HepG2 (cell line): Measurements from ENCODE around the gene PDE6C. TPM values are rescaled to one million over a fixed set of nuclear protein-coding genes. Genes with fewer than 3 reads are reported as not detected.

Source experiments
- CEBPB ChIP-seq: IDR thresholded peaks from 2 replicates; pipeline ENCODE4 v1.6.1; 2011; ENCODE audit warnings: low read depth, low read length, improper control_type of control experiment, borderline replicate concordance
- MAZ ChIP-seq, 2 experiments: sonication (generic) in 1 of 2; formaldehyde crosslinking in 1 of 2; IDR thresholded peaks; 2 replicates each; pipeline versions ENCODE4 v1.5.0 to v1.6.1; 2012 to 2020; ENCODE audit warnings: low read depth in 2 of 2, mild to moderate bottlenecking in 2 of 2, borderline replicate concordance in 1 of 2, improper control_type of control experiment in 1 of 2, low read length in 1 of 2, missing genetic modification reagents in 1 of 2, moderate library complexity in 1 of 2
- MYNN ChIP-seq: sonication (generic); formaldehyde crosslinking; IDR thresholded peaks from 2 replicates; pipeline ENCODE4 v1.4.0; 2020; ENCODE audit warnings: mild to moderate bottlenecking, low read depth, missing genetic modification reagents
- MZF1 ChIP-seq: sonication (generic); formaldehyde crosslinking; IDR thresholded peaks from 2 replicates; pipeline ENCODE4 v1.8.1; 2023; ENCODE audit warnings: mild to moderate bottlenecking, missing genetic modification reagents, borderline replicate concordance
- PCBP2 ChIP-seq: fragments of 200-400 bp; formaldehyde crosslinking; optimal IDR thresholded peaks from 2 replicates; pipeline ENCODE3; 2018; ENCODE audit warnings: low read length, low read depth; ENCODE audit not compliant: poor library complexity, severe bottlenecking
- PTBP1 ChIP-seq: fragments of 200-400 bp; formaldehyde crosslinking; IDR thresholded peaks from 2 replicates; pipeline ENCODE4 v1.6.1; 2018; ENCODE audit warnings: low read length, low read depth; ENCODE audit not compliant: poor library complexity, severe bottlenecking
- RBAK ChIP-seq: sonication (generic); formaldehyde crosslinking; IDR thresholded peaks from 2 replicates; pipeline ENCODE4 v1.5.1; 2020; ENCODE audit warnings: mild to moderate bottlenecking, missing genetic modification reagents
- RFX1 ChIP-seq: fragments of 450-650 bp; IDR thresholded peaks from 2 replicates; pipeline ENCODE4 v1.6.1; 2017
- RFXAP ChIP-seq: sonication (generic); formaldehyde crosslinking; IDR thresholded peaks from 2 replicates; pipeline ENCODE4 v1.4.0; 2020; ENCODE audit warnings: missing genetic modification reagents, borderline replicate concordance
- SETDB1 ChIP-seq: sonication (generic); formaldehyde crosslinking; IDR thresholded peaks from 2 replicates; pipeline ENCODE4 v1.5.1; 2020; ENCODE audit warnings: missing genetic modification reagents, mild to moderate bottlenecking, borderline replicate concordance
- SP140L ChIP-seq: sonication (generic); formaldehyde crosslinking; IDR thresholded peaks from 2 replicates; pipeline ENCODE4 v1.4.0; 2020; ENCODE audit warnings: missing genetic modification reagents, borderline replicate concordance
- WIZ ChIP-seq: sonication (generic); formaldehyde crosslinking; IDR thresholded peaks from 2 replicates; pipeline ENCODE4 v1.5.1; 2020; ENCODE audit warnings: mild to moderate bottlenecking, missing genetic modification reagents
- ZBTB1 ChIP-seq: sonication (generic); formaldehyde crosslinking; IDR thresholded peaks from 2 replicates; pipeline ENCODE4 v1.4.0; 2020; ENCODE audit warnings: missing genetic modification reagents, borderline replicate concordance
- ZBTB42 ChIP-seq: sonication (generic); formaldehyde crosslinking; IDR thresholded peaks from 2 replicates; pipeline ENCODE4 v1.5.0; 2020; ENCODE audit warnings: mild to moderate bottlenecking, missing genetic modification reagents
- ZEB1 ChIP-seq: IDR thresholded peaks from 2 replicates; pipeline ENCODE4 v1.6.1; 2012; ENCODE audit warnings: mild to moderate bottlenecking, low read depth, inconsistent platforms; ENCODE audit not compliant: insufficient replicate concordance
- ZMYM3 ChIP-seq: sonication (generic); formaldehyde crosslinking; IDR thresholded peaks from 2 replicates; pipeline ENCODE4 v1.5.1; 2020; ENCODE audit warnings: mild to moderate bottlenecking, missing genetic modification reagents
- ZMYM4 ChIP-seq: sonication (generic); formaldehyde crosslinking; IDR thresholded peaks from 2 replicates; pipeline ENCODE4 v1.8.1; 2023; ENCODE audit warnings: mild to moderate bottlenecking, missing genetic modification reagents
- ZNF121 ChIP-seq: sonication (generic); formaldehyde crosslinking; IDR thresholded peaks from 2 replicates; pipeline ENCODE4 v1.5.0; 2020; ENCODE audit warnings: mild to moderate bottlenecking, missing genetic modification reagents
- ZNF598 ChIP-seq: sonication (generic); formaldehyde crosslinking; IDR thresholded peaks from 2 replicates; pipeline ENCODE4 v1.5.1; 2020; ENCODE audit warnings: mild to moderate bottlenecking, missing genetic modification reagents, borderline replicate concordance
- ZNF747 ChIP-seq: sonication (generic); formaldehyde crosslinking; IDR thresholded peaks from 2 replicates; pipeline ENCODE4 v1.8.1; 2023; ENCODE audit warnings: missing genetic modification reagents, mild to moderate bottlenecking, borderline replicate concordance
- ZNF75D ChIP-seq: sonication (generic); formaldehyde crosslinking; IDR thresholded peaks from 2 replicates; pipeline ENCODE4 v1.8.1; 2023; ENCODE audit warnings: missing genetic modification reagents, mild to moderate bottlenecking, borderline replicate concordance
- ZNF788 ChIP-seq: sonication (generic); formaldehyde crosslinking; IDR thresholded peaks from 2 replicates; pipeline ENCODE4 v1.5.0; 2020; ENCODE audit warnings: mild to moderate bottlenecking, missing genetic modification reagents, borderline replicate concordance
- polyA plus RNA-seq, 8 experiments: library from polyadenylated mRNA; depleted of rRNA in 3 of 8; stranded (reverse) in 7 of 8; unstranded in 1 of 8; fragments of >200 nt; fragmentation: Illumina TruSeq in 4 of 8; extraction: Trizol in 4 of 8; gene quantifications; 2 replicates each; pipeline versions ENCODE4 v1.2.1 to v1.2.3, GENCODE V29; 2011 to 2016; ENCODE audit warnings: low read depth in 4 of 8, missing spikeins in 1 of 8, mixed read lengths in 1 of 8; ENCODE audit not compliant: insufficient read depth in 1 of 8
- total RNA-seq, 5 experiments: library from RNA; depleted of rRNA; stranded (reverse); fragments of >200 nt; fragmentation: Illumina TruSeq; extraction: Trizol; gene quantifications; 2 replicates each; pipeline ENCODE4 v1.2.3, GENCODE V29; 2016; ENCODE audit warnings: low read depth in 1 of 5
- TF ChIP-seq, protein P1 (sequence below): sonication (generic); formaldehyde crosslinking; IDR thresholded peaks from 2 replicates; pipeline ENCODE4 v1.5.1; 2020; ENCODE audit warnings: missing genetic modification reagents, mild to moderate bottlenecking, borderline replicate concordance
- TF ChIP-seq, protein P2 (sequence below): sonication (generic); formaldehyde crosslinking; conservative IDR thresholded peaks from 2 replicates; pipeline ENCODE4 v1.4.0; 2020; ENCODE audit warnings: missing genetic modification reagents
- TF ChIP-seq, protein P3 (sequence below): sonication (generic); formaldehyde crosslinking; IDR thresholded peaks from 2 replicates; pipeline ENCODE4 v1.8.1; 2023; ENCODE audit warnings: missing genetic modification reagents, inconsistent platforms, borderline replicate concordance
- TF ChIP-seq, protein P4 (sequence below): sonication (generic); formaldehyde crosslinking; IDR thresholded peaks from 2 replicates; pipeline ENCODE4 v1.8.1; 2023; ENCODE audit warnings: missing genetic modification reagents, mild to moderate bottlenecking, borderline replicate concordance

PDE6C gene
- total and polyA plus RNA-seq, 2 of the 13 experiments (the other 11 are each of a cell fraction or from before 2014, with no cell fraction given) = 0.64 TPM; not detected in 1

DNA sequence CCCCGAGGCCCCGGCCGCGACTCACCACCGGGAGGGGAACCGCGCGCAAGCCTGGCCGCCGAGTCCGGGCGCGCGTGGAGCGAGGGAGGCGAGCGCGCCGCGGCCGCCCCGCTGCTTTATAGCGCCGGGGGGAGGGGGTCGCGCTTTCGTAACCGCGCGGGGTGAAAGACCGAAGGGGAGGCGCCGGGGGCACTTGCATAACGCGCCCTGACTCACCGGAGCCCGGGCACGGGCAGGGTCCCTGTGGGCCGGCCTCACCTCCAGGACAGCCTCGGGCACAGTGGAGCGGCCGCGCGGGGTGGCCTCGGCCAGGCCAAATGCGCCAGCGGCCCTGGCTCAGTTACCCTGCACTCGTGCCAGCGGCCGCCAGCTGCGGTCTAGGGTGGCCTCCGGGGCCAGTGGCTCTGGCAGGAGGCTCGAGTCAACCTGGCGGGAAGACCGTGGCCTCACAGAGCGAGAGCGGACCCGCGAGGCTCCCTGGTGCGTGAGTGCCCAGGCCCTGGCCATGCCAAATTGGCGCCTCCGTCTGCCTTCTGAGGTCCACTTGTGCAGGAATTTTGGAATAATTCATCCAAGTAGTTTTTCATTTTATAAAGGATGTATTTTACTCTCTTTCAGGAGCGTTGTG, 11.1 kb upstream of the PDE6C start, which contains the start of gene RBP4 (continued):
- 0 out of 2 replicates have a peak, but pooled peaks have one; percentile 12 for TF ChIP-seq SP140L (CRISPR knock-in tag)
- TF ChIP-seq, protein P1, sequence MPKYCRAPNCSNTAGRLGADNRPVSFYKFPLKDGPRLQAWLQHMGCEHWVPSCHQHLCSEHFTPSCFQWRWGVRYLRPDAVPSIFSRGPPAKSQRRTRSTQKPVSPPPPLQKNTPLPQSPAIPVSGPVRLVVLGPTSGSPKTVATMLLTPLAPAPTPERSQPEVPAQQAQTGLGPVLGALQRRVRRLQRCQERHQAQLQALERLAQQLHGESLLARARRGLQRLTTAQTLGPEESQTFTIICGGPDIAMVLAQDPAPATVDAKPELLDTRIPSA (CRISPR knock-in tag) = no peak
- TF ChIP-seq, protein P2, sequence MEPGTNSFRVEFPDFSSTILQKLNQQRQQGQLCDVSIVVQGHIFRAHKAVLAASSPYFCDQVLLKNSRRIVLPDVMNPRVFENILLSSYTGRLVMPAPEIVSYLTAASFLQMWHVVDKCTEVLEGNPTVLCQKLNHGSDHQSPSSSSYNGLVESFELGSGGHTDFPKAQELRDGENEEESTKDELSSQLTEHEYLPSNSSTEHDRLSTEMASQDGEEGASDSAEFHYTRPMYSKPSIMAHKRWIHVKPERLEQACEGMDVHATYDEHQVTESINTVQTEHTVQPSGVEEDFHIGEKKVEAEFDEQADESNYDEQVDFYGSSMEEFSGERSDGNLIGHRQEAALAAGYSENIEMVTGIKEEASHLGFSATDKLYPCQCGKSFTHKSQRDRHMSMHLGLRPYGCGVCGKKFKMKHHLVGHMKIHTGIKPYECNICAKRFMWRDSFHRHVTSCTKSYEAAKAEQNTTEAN (CRISPR knock-in tag) = peak; percentile 68; the same call in 1 of the 2 replicates
- TF ChIP-seq ZNF75D (CRISPR knock-in tag) = no peak
- TF ChIP-seq RFXAP (CRISPR knock-in tag) = no peak
- TF ChIP-seq, protein P3, sequence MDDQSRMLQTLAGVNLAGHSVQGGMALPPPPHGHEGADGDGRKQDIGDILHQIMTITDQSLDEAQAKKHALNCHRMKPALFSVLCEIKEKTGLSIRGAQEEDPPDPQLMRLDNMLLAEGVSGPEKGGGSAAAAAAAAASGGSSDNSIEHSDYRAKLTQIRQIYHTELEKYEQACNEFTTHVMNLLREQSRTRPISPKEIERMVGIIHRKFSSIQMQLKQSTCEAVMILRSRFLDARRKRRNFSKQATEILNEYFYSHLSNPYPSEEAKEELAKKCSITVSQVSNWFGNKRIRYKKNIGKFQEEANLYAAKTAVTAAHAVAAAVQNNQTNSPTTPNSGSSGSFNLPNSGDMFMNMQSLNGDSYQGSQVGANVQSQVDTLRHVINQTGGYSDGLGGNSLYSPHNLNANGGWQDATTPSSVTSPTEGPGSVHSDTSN (CRISPR knock-in tag) = no peak
- TF ChIP-seq ZNF121 (CRISPR knock-in tag) = peak; percentile 45; the same call in 1 of the 2 replicates
- TF ChIP-seq RBAK = no peak
- peak; percentile 96 for TF ChIP-seq CEBPB
- peak; percentile 33; the same call in 1 of the 2 replicates for TF ChIP-seq ZBTB42
- TF ChIP-seq ZEB1 = peak; percentile 21
- TF ChIP-seq ZNF788 = peak; percentile 90
- TF ChIP-seq MZF1 (CRISPR knock-in tag) = no peak
- TF ChIP-seq ZNF598 (CRISPR knock-in tag) = 0 out of 2 replicates have a peak, but pooled peaks have one; percentile 49
- TF ChIP-seq MAZ (IDR thresholded peaks at IDR 0.05; ENCODE audit: borderline replicate concordance, low read depth, low read length) = peak; percentile 96
- TF ChIP-seq MAZ (CRISPR knock-in tag; IDR thresholded peaks at IDR 0.05; ENCODE audit: low read depth) = peak; percentile 94
- peak; percentile 83 for TF ChIP-seq ZMYM4
- TF ChIP-seq ZNF747 = peak; percentile 76; the same call in 1 of the 2 replicates
- TF ChIP-seq, protein P4, sequence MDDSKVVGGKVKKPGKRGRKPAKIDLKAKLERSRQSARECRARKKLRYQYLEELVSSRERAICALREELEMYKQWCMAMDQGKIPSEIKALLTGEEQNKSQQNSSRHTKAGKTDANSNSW (CRISPR knock-in tag) = no peak; the same call in 1 of the 2 replicates
- TF ChIP-seq WIZ = no peak
- TF ChIP-seq RFX1 = no peak
- TF ChIP-seq ZBTB1 = no peak
- TF ChIP-seq PCBP2 = no peak
- TF ChIP-seq PTBP1 = no peak
- TF ChIP-seq SETDB1 (CRISPR knock-in tag) = no peak
- TF ChIP-seq ZMYM3 (CRISPR knock-in tag) = no peak
- TF ChIP-seq MYNN (CRISPR knock-in tag) = no peak
